Epithelial cell of esophagus (primary cell): ENCODE results near the gene UGGT1.

Source experiments
- DNase-seq: peaks from one replicate; pipeline ENCODE4 v3.0.0; 2010; ENCODE audit warnings: low read depth
- H3K4me3 ChIP-seq: 2 replicates; pipeline ENCODE4 v1.5.1; 2011; ENCODE audit warnings: mild to moderate bottlenecking, low read length, control low read depth
- CTCF ChIP-seq: IDR thresholded peaks from 2 replicates; pipeline ENCODE4 v1.5.1; 2011; ENCODE audit warnings: low read depth, mild to moderate bottlenecking, low read length, control low read depth, inconsistent platforms; ENCODE audit not compliant: insufficient read depth; ENCODE audit errors: missing control alignments

Gene UGGT1

DNA sequence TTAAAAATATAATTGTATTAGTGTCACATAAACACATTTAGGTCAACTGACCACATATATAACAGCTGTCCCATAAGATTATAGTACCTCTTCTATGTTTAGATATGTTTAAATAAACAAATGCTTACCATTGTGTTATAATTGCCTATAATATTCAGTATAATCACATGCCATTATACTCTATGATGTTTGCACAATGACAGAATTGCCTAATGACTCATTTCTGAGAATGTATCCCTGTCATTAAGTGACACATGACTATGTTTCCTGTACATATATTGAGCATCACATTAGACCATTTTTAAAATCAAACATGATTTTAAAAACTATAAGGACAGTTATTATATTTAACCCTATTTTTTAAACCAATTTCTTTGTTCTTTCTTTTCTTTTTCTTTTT lies 137.9 kb downstream of the UGGT1 start:
- DNase-seq, result peak; percentile 62
- TF ChIP-seq CTCF, result no peak
- no peak overlapping the region for H3K4me3 ChIP-seq

- peak; percentile 68 for DNase-seq
- H3K4me3 ChIP-seq, result peak overlapping the region; percentile 62
- peak; percentile 69 for TF ChIP-seq CTCF
Observed at GRCh38 chr2:128232965-128233789, 142.2 kb downstream of the UGGT1 start.

GRCh38 chr2:128233790-128234395 lies 142.9 kb downstream of the UGGT1 start:
- TF ChIP-seq CTCF, result no peak
- H3K4me3 ChIP-seq, result peak overlapping the region; percentile 62
- no peak for DNase-seq

- DNase-seq, result no peak
- no peak overlapping the region for H3K4me3 ChIP-seq
- no peak for TF ChIP-seq CTCF
Observed at GRCh38 chr2:128234613-128235012, 143.6 kb downstream of the UGGT1 start.

- no peak for DNase-seq
- no peak for TF ChIP-seq CTCF
- no peak overlapping the region for H3K4me3 ChIP-seq
Observed at GRCh38 chr2:128235581-128235980, 144.6 kb downstream of the UGGT1 start.

GRCh38 chr2:128236491-128237035 lies 145.6 kb downstream of the UGGT1 start:
- H3K4me3 ChIP-seq, result no peak overlapping the region
- no peak for TF ChIP-seq CTCF
- peak; percentile 62 for DNase-seq

- TF ChIP-seq CTCF, result no peak
Observed at GRCh38 chr2:128237081-128237534, 146.1 kb downstream of the UGGT1 start.

More at GRCh38 chr2:128237081-128237534, 146.1 kb downstream of the UGGT1 start:
- no peak for DNase-seq
- no peak overlapping the region for H3K4me3 ChIP-seq
